A673 (cell line): ENCODE data around the gene RRP8.

Experiments
- CTCF ChIP-seq: fragments of 300-800, 200-600 bp; sonication (generic); conservative IDR thresholded peaks from 2 replicates; pipeline ENCODE4 v1.5.1; 2017; ENCODE audit warnings: low read depth, mild to moderate bottlenecking, antibody characterized with exemption, low read length, moderate library complexity, mixed read lengths
- EZH2 ChIP-seq: fragments of 200-600 bp; sonication (generic); IDR thresholded peaks from 2 replicates; pipeline ENCODE4 v1.6.1; 2017; ENCODE audit warnings: borderline replicate concordance, low read depth, mild to moderate bottlenecking, mixed read lengths, antibody characterized with exemption, low read length; ENCODE audit not compliant: poor library complexity, severe bottlenecking

DNA sequence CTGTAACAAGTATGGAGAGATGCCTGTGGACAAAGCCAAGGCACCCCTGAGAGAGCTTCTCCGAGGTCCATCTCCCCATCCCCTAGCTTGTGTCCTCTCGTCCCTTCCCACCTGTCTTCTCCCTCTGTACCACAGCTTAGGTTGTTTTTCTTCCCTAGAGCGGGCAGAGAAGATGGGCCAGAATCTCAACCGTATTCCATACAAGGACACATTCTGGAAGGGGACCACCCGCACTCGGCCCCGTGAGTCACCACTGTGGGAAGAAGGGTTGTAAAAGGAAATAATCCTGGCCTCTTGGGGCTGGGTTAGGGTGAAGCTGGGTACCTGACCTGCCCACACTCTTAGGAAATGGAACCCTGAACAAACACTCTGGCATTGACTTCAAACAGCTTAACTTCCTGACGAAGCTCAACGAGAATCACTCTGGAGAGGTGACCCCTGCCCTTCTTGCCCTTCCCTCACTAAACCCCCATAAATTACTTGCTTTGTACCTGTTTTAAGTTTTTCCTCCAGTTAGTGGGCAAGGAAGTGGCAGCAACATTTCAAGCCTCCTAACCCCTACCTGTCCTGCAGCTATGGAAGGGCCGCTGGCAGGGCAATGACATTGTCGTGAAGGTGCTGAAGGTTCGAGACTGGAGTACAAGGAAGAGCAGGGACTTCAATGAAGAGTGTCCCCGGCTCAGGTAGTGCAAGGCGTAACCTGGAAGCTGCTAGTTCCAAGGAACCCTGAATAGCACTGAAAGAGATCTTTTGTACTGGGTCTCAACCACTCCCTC lies 5.5 kb upstream of the RRP8 start:
- TF ChIP-seq CTCF = no peak
- TF ChIP-seq EZH2 = no peak
